Embryonic facial prominence (tissue), 1 donor: ENCODE measurements around the gene PCDH17.

Source experiments
- DNase-seq: peaks from one replicate; pipeline ENCODE4 v3.0.0-alpha.2; 2016; ENCODE audit errors: extremely low spot score

Gene PCDH17

GRCh38 chr13:57739089-57739488 lies 107.5 kb downstream of the PCDH17 start:
- no peak for DNase-seq

DNA sequence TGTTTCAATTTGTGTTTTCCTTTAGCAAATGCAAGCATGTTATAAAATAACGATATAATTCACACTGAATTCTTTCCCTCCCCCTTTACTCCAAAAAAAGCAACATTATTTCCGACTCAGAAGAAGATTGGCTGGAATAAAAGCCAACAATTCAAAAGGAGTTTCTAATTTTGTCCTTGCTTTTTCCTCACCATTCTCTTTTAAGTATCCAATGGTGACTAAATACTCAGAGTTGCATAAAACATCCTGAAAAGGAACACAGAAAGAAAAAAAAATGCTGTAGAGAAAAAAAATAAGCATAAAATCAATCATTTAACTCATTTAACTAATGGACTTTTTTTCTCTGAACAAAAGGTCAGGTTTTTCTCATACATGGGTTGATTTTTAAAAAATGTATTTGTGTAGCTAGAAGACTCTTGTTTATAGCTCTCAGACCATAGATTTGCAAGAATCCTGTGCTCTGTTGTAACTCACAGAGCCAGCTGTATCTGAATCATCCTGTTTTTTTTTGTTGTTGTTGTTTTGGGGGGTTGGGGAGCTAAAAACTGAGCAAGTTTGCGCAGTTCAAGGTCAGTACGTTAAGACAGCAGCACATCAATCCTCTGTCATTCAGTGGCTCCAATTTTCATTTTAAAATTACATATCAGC lies 108.1 kb downstream of the PCDH17 start:
- DNase-seq: no peak

GRCh38 chr13:57740719-57741118 lies 109.2 kb downstream of the PCDH17 start:
- no peak for DNase-seq

DNA sequence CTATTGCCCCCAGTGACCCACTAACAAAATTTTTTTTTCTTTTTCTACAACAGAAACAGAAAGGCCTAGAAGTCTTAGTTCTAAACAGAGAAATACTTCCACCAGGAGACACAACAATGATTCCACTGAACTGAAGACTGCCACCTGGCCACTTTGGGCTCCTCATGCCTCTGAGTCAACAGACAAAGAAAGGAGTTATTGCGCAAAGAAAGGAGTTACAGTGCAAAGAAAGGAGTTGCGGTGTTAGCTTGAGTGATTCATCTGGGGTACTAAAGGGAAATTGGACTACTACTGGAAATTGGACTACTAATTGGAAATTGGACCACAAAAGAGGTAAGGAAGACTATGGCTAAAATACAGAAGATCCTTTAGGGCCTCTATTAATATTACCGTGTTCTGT lies 116.6 kb downstream of the PCDH17 start:
- no peak for DNase-seq

DNA sequence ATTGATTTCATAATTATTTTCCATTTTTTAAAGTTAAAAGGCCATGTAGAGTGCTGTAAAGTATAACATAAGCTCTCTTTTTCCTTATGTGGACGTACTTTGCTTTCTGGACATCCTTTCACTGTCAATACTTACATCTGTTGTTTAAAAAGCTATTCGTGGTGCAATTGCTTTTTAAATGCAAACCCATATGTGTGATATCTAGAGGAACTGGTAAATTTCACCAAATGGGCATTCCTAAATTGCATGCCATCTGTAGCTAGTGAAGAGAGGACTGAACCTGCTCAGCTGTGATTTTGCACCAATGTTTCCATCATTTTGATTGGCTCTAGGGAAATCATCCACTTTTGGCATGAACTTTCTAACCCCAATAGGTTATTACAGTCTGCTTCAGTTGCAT lies 129.4 kb downstream of the PCDH17 start:
- DNase-seq: no peak

DNA sequence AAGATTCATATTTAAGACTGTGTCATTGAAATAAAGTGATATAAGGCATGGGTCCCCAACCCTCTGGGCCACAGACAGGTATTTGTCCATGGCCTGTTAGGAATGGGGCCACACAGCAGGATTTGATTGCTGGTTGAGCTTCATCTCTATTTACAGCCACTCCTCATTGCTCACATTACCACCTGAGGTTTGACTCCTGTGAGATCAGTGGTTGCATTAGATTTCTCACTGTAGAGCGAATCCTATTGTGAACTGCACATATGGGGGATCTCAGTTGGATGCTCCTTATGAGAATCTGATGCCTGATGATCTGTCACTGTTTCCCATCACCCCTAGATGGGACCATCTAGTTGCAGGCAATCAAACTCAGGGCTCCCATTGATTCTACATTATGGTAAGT lies 132.1 kb downstream of the PCDH17 start:
- no peak for DNase-seq
